GM23248 (cell line): Measurements from ENCODE around the gene SRPK2.

Experiments
- EZH2 ChIP-seq: fragments of 200-600 bp; sonication (generic); IDR thresholded peaks from 2 replicates; pipeline ENCODE4 v1.6.1; 2018; ENCODE audit warnings: antibody characterized with exemption, mild to moderate bottlenecking; ENCODE audit not compliant: insufficient read depth, poor library complexity, severe bottlenecking
- EZH2phosphoT487 ChIP-seq: fragments of 200-600 bp; sonication (generic); IDR thresholded peaks from 2 replicates; pipeline ENCODE4 v1.6.1; 2018; ENCODE audit warnings: antibody characterized with exemption, moderate library complexity, mild to moderate bottlenecking, low read depth; ENCODE audit not compliant: insufficient read depth

- TF ChIP-seq EZH2: no peak
- TF ChIP-seq EZH2phosphoT487: no peak
These were observed 90.7 kb downstream of the SRPK2 start for GRCh38 chr7:105297985-105298384.
